Activated naive CD4-positive, alpha-beta T cell treated with anti-CD3 and anti-CD28 coated beads for 36 hours (primary cell): ENCODE data around the gene CWC27. TPM values are rescaled to one million over a fixed set of nuclear protein-coding genes. Genes with fewer than 3 reads are reported as not detected.
A peak's percentile ranks its signal among the peaks of the same experiment; 100 is the strongest.

Experiments used
- CTCF ChIA-PET: fragments of 350-600 bp; sonication (Branson Sonifier 250); formaldehyde crosslinking; loops from one replicate; lab custom pipeline; 2021; ENCODE audit warnings: antibody characterized with exemption; lab: Charles Lee
- DNase-seq: peaks from one replicate; pipeline ENCODE4 v3.0.0-alpha.2; 2020
- H3K27ac Mint-ChIP-seq: one replicate; pipeline ENCODE4 v1.8.0; 2021; ENCODE audit warnings: mild to moderate bottlenecking, mixed read lengths
- H3K27me3 Mint-ChIP-seq: one replicate; pipeline ENCODE4 v1.8.0; 2021; ENCODE audit warnings: low read depth, mixed read lengths
- H3K36me3 Mint-ChIP-seq: one replicate; pipeline ENCODE4 v1.8.0; 2021; ENCODE audit warnings: low read depth, mixed read lengths
- H3K4me1 Mint-ChIP-seq: one replicate; pipeline ENCODE4 v1.8.0; 2021; ENCODE audit warnings: low read depth, mixed read lengths
- H3K4me3 Mint-ChIP-seq: one replicate; pipeline ENCODE4 v1.8.0; 2021; ENCODE audit warnings: mild to moderate bottlenecking, moderate library complexity, mixed read lengths
- H3K9me3 Mint-ChIP-seq: one replicate; pipeline ENCODE4 v1.8.0; 2021; ENCODE audit warnings: mixed read lengths
- intact Hi-C: fragments of 100-400 bp; cut with micrococcal nuclease; formaldehyde crosslinking; loops from one replicate; pipeline ENCODE4 v1.15.1; 2023
- total RNA-seq, 2 experiments: library from RNA; stranded (reverse); gene quantifications; one replicate each; pipeline ENCODE4 v1.2.3, GENCODE V29; 2021

The CWC27 gene
- total RNA-seq, 2 experiments from 2014 or later = 35.8 to 39.8 TPM

- no peaks in the 10 kb centered on the region for H3K9me3 Mint-ChIP-seq
- no peak overlapping the region for H3K27ac Mint-ChIP-seq
- no peaks in the 10 kb centered on the region for H3K27me3 Mint-ChIP-seq
- peaks cover 40% of the 10 kb centered on the region for H3K4me1 Mint-ChIP-seq
- H3K4me3 Mint-ChIP-seq = no peak overlapping the region
- H3K36me3 Mint-ChIP-seq = peaks cover 8% of the 10 kb centered on the region
- DNase-seq = no peak
- intact Hi-C loops = loop anchor here (5.0 kb wide), 2 partner anchors 129 to 956 kb away; partner anchors contain the start of genes NLN and SGTB
- CTCF ChIA-PET = interaction anchor here (0.9 kb wide), 1 partner anchor 11 kb away, joined by 3 read pairs; no protein-coding TSS in a partner anchor
These were observed 2.8 kb upstream of the CWC27 start for GRCh38 chr5:64765804-64766504.

GRCh38 chr5:64766941-64767340, 1.8 kb upstream of the CWC27 start:
- Mint-ChIP-seq H3K36me3 (peaks cover 8% of the 10 kb centered on the region), H3K27me3 (no peaks in the 10 kb centered on the region), H3K27ac (no peak overlapping the region), H3K4me1 (peaks cover 46% of the 10 kb centered on the region), H3K9me3 (no peaks in the 10 kb centered on the region), H3K4me3 (peak overlapping the region; percentile 99)
- intact Hi-C loops = loop anchor here (5.0 kb wide), 2 partner anchors 130 to 955 kb away; partner anchors contain the start of genes NLN and SGTB
- DNase-seq = no peak
- CTCF ChIA-PET = interaction anchor here (0.6 to 3.8 kb wide), 2 partner anchors 16 to 93 kb away, joined by 5 to 22 read pairs; no protein-coding TSS in a partner anchor

- Mint-ChIP-seq H3K27me3 (no peaks in the 10 kb centered on the region), H3K4me1 (peaks cover 47% of the 10 kb centered on the region), H3K36me3 (peaks cover 8% of the 10 kb centered on the region), H3K9me3 (no peaks in the 10 kb centered on the region), H3K4me3 (peak overlapping the region; percentile 99), H3K27ac (peak overlapping the region; percentile 97)
- CTCF ChIA-PET = interaction anchor here (0.7 to 3.8 kb wide), 2 partner anchors 15 to 19 kb away, joined by 5 to 22 read pairs; no protein-coding TSS in a partner anchor
- intact Hi-C loops = loop anchor here (1.0 to 5.0 kb wide), 9 partner anchors 78 to 1158 kb away; partner anchors contain the start of genes CENPK, ERBIN, NLN and PPWD1
- peak; percentile 42 for DNase-seq
These were observed 772 bp upstream of the CWC27 start for GRCh38 chr5:64767959-64768357.

- Mint-ChIP-seq H3K27ac (no peak overlapping the region), H3K9me3 (no peaks in the 10 kb centered on the region), H3K4me1 (peaks cover 54% of the 10 kb centered on the region), H3K4me3 (peak overlapping the region; percentile 99), H3K27me3 (no peaks in the 10 kb centered on the region), H3K36me3 (peaks cover 7% of the 10 kb centered on the region)
- intact Hi-C loops = loop anchor here (5.0 kb wide), 2 partner anchors 133 to 952 kb away; partner anchors contain the start of genes NLN and SGTB
- no peak for DNase-seq
- CTCF ChIA-PET = interaction anchor here (1.4 to 3.8 kb wide), 2 partner anchors 13 kb away, joined by 4 to 22 read pairs; no protein-coding TSS in a partner anchor
These were observed 1.1 kb downstream of the CWC27 start for GRCh38 chr5:64769855-64770254.

- intact Hi-C loops = no loop called here
- no peak for DNase-seq
- H3K27ac Mint-ChIP-seq = no peak overlapping the region
- H3K36me3 Mint-ChIP-seq = peaks cover 15% of the 10 kb centered on the region
- no peaks in the 10 kb centered on the region for H3K27me3 Mint-ChIP-seq
- CTCF ChIA-PET = interaction anchor here (0.6 kb wide), 1 partner anchor 47 kb away, joined by 3 read pairs; no protein-coding TSS in a partner anchor
- no peak overlapping the region for H3K4me3 Mint-ChIP-seq
- H3K4me1 Mint-ChIP-seq = peaks cover 42% of the 10 kb centered on the region
- no peaks in the 10 kb centered on the region for H3K9me3 Mint-ChIP-seq
These were observed 3.0 kb downstream of the CWC27 start for GRCh38 chr5:64771736-64772135.

- no peaks in the 10 kb centered on the region for H3K9me3 Mint-ChIP-seq
- DNase-seq = no peak
- H3K4me1 Mint-ChIP-seq = peaks cover 38% of the 10 kb centered on the region
- CTCF ChIA-PET = no interaction called here
- H3K36me3 Mint-ChIP-seq = peaks cover 15% of the 10 kb centered on the region
- H3K27me3 Mint-ChIP-seq = no peaks in the 10 kb centered on the region
- intact Hi-C loops = no loop called here
- H3K27ac Mint-ChIP-seq = no peak overlapping the region
- no peak overlapping the region for H3K4me3 Mint-ChIP-seq
These were observed 4.8 kb downstream of the CWC27 start for GRCh38 chr5:64773533-64773932.

- intact Hi-C loops = no loop called here
- Mint-ChIP-seq H3K27me3 (no peaks in the 10 kb centered on the region), H3K27ac (no peak overlapping the region), H3K36me3 (peaks cover 20% of the 10 kb centered on the region), H3K9me3 (no peaks in the 10 kb centered on the region), H3K4me3 (no peak overlapping the region), H3K4me1 (peaks cover 33% of the 10 kb centered on the region)
- no peak for DNase-seq
- CTCF ChIA-PET = interaction anchor here (1.4 kb wide), 1 partner anchor 9 kb away, joined by 5 read pairs; no protein-coding TSS in a partner anchor
These were observed 6.6 kb downstream of the CWC27 start for GRCh38 chr5:64775291-64775690.

GRCh38 chr5:64784451-64785025, 15.8 kb downstream of the CWC27 start:
- Mint-ChIP-seq H3K4me1 (peaks cover 4% of the 10 kb centered on the region), H3K9me3 (no peaks in the 10 kb centered on the region), H3K27me3 (no peaks in the 10 kb centered on the region), H3K36me3 (peaks cover 12% of the 10 kb centered on the region), H3K27ac (no peak overlapping the region), H3K4me3 (no peak overlapping the region)
- CTCF ChIA-PET = interaction anchor here (0.6 to 3.8 kb wide), 12 partner anchors 10 to 1828 kb away, joined by 3 to 32 read pairs (median 4); partner anchors contain the start of genes CWC27 and SREK1IP1
- peak; percentile 89 for DNase-seq
- intact Hi-C loops = loop anchor here (1.0 to 5.0 kb wide), 5 partner anchors 102 to 712 kb away; no protein-coding TSS in a partner anchor

GRCh38 chr5:64786372-64786771, 17.6 kb downstream of the CWC27 start:
- peaks cover 12% of the 10 kb centered on the region for H3K36me3 Mint-ChIP-seq

GRCh38 chr5:64788156-64788555, 19.4 kb downstream of the CWC27 start:
- DNase-seq = no peak
- Mint-ChIP-seq H3K4me1 (no peaks in the 10 kb centered on the region), H3K27ac (no peak overlapping the region), H3K4me3 (no peak overlapping the region), H3K9me3 (no peaks in the 10 kb centered on the region), H3K27me3 (no peaks in the 10 kb centered on the region), H3K36me3 (peaks cover 12% of the 10 kb centered on the region)
- CTCF ChIA-PET = interaction anchor here (3.4 kb wide), 1 partner anchor 153 kb away, joined by 21 read pairs; no protein-coding TSS in a partner anchor
- intact Hi-C loops = no loop called here

More at GRCh38 chr5:64786372-64786771, 17.6 kb downstream of the CWC27 start:
- Mint-ChIP-seq H3K4me3 (no peak overlapping the region), H3K9me3 (no peaks in the 10 kb centered on the region), H3K4me1 (no peaks in the 10 kb centered on the region), H3K27ac (no peak overlapping the region), H3K27me3 (no peaks in the 10 kb centered on the region)
- intact Hi-C loops = no loop called here
- CTCF ChIA-PET = interaction anchor here (0.6 to 3.4 kb wide), 4 partner anchors 37 to 152 kb away, joined by 3 to 21 read pairs (median 4); no protein-coding TSS in a partner anchor
- no peak for DNase-seq

- Mint-ChIP-seq H3K27me3 (no peaks in the 10 kb centered on the region), H3K4me1 (no peaks in the 10 kb centered on the region), H3K36me3 (peaks cover 13% of the 10 kb centered on the region), H3K4me3 (no peak overlapping the region), H3K9me3 (no peaks in the 10 kb centered on the region), H3K27ac (no peak overlapping the region)
- CTCF ChIA-PET = interaction anchor here (3.4 kb wide), 1 partner anchor 154 kb away, joined by 21 read pairs; no protein-coding TSS in a partner anchor
- no peak for DNase-seq
- intact Hi-C loops = no loop called here
These were observed 20.7 kb downstream of the CWC27 start for GRCh38 chr5:64789457-64789856.

GRCh38 chr5:64790210-64790609, 21.5 kb downstream of the CWC27 start:
- intact Hi-C loops = no loop called here
- CTCF ChIA-PET = no interaction called here
- H3K27ac Mint-ChIP-seq = no peak overlapping the region

More at GRCh38 chr5:64790210-64790609, 21.5 kb downstream of the CWC27 start:
- Mint-ChIP-seq H3K9me3 (no peaks in the 10 kb centered on the region), H3K4me3 (no peak overlapping the region), H3K27me3 (no peaks in the 10 kb centered on the region), H3K4me1 (no peaks in the 10 kb centered on the region), H3K36me3 (peaks cover 13% of the 10 kb centered on the region)
- DNase-seq = no peak
